Measurements from ENCODE around the gene CIAPIN1.

Gene CIAPIN1

GRCh38 chr16:57388359-57389086 is 58.7 kb downstream of the CIAPIN1 start:
- no peak for DNase-seq
- WGBS (ENCODE audit: extremely low coverage, insufficient coverage, low lambda C conversion rate) = 100% methylated on average over 1 of the region's 7 CpGs
- no peak overlapping the region for H3K27ac ChIP-seq (ENCODE audit: low read depth, low read length)

GRCh38 chr16:57387598-57388354 is 59.4 kb downstream of the CIAPIN1 start:
- Histone ChIP-seq H4K8ac (ENCODE audit: low read depth, low read length) (no peak overlapping the region), H3K79me2 (ENCODE audit: control insufficient read depth, insufficient read depth, low read length) (no peaks in the 10 kb centered on the region), H2AK5ac (ENCODE audit: low read length) (no peak overlapping the region), H3K23ac (ENCODE audit: low read length) (no peak overlapping the region), H3K27ac (ENCODE audit: low read depth, low read length) (no peak overlapping the region), H3K9ac (ENCODE audit: low read length) (no peak overlapping the region), H3K4me2 (ENCODE audit: low read length) (no peak overlapping the region), H4K5ac (ENCODE audit: low read length) (no peak overlapping the region), H2BK120ac (ENCODE audit: low read depth, low read length) (no peak overlapping the region), H3K79me1 (ENCODE audit: low read length) (no peaks in the 10 kb centered on the region), H3K56ac (ENCODE audit: low read length) (no peak overlapping the region), H2BK5ac (ENCODE audit: low read length) (no peak overlapping the region), H3K18ac (ENCODE audit: low read length) (no peak overlapping the region), H3K4me3 (ENCODE audit: low read length) (no peak overlapping the region), H3K4ac (ENCODE audit: low read depth, low read length) (no peak overlapping the region), H3K36me3 (ENCODE audit: control insufficient read depth, insufficient read depth, low read length) (no peaks in the 10 kb centered on the region), H2BK15ac (replicated peaks; ENCODE audit: low read depth) (no peak overlapping the region), H3K27me3 (ENCODE audit: insufficient read depth, low read length, poor library complexity) (no peaks in the 10 kb centered on the region), H3K4me1 (ENCODE audit: control insufficient read depth, low read depth, low read length) (no peaks in the 10 kb centered on the region)
- WGBS (ENCODE audit: extremely low coverage, insufficient coverage, low lambda C conversion rate) = no CpG with 5 or more reads among the region's 3 CpGs
- no peak for DNase-seq

More at GRCh38 chr16:57388359-57389086, 58.7 kb downstream of the CIAPIN1 start:
- Histone ChIP-seq H2BK15ac (replicated peaks; ENCODE audit: low read depth) (no peak overlapping the region), H3K4me3 (ENCODE audit: low read length) (no peak overlapping the region), H3K23ac (ENCODE audit: low read length) (no peak overlapping the region), H3K18ac (ENCODE audit: low read length) (no peak overlapping the region), H4K8ac (ENCODE audit: low read depth, low read length) (no peak overlapping the region), H3K4ac (ENCODE audit: low read depth, low read length) (no peak overlapping the region), H3K56ac (ENCODE audit: low read length) (no peak overlapping the region), H4K5ac (ENCODE audit: low read length) (no peak overlapping the region), H3K9ac (ENCODE audit: low read length) (no peak overlapping the region), H2AK5ac (ENCODE audit: low read length) (no peak overlapping the region), H2BK5ac (ENCODE audit: low read length) (no peak overlapping the region), H3K4me1 (ENCODE audit: control insufficient read depth, low read depth, low read length) (no peaks in the 10 kb centered on the region), H3K36me3 (ENCODE audit: control insufficient read depth, insufficient read depth, low read length) (no peaks in the 10 kb centered on the region), H3K27me3 (ENCODE audit: insufficient read depth, low read length, poor library complexity) (no peaks in the 10 kb centered on the region), H2BK120ac (ENCODE audit: low read depth, low read length) (no peak overlapping the region), H3K79me2 (ENCODE audit: control insufficient read depth, insufficient read depth, low read length) (no peaks in the 10 kb centered on the region), H3K4me2 (ENCODE audit: low read length) (no peak overlapping the region), H3K79me1 (ENCODE audit: low read length) (no peaks in the 10 kb centered on the region)

- H3K27ac ChIP-seq (ENCODE audit: low read depth, low read length) = no peak overlapping the region
- H3K56ac ChIP-seq (ENCODE audit: low read length) = no peak overlapping the region
- no peaks in the 10 kb centered on the region for H3K36me3 ChIP-seq (ENCODE audit: control insufficient read depth, insufficient read depth, low read length)
- H3K79me2 ChIP-seq (ENCODE audit: control insufficient read depth, insufficient read depth, low read length) = no peaks in the 10 kb centered on the region
- H4K5ac ChIP-seq (ENCODE audit: low read length) = no peak overlapping the region
- no peaks in the 10 kb centered on the region for H3K27me3 ChIP-seq (ENCODE audit: insufficient read depth, low read length, poor library complexity)
- no peak overlapping the region for H2AK5ac ChIP-seq (ENCODE audit: low read length)
- no peak overlapping the region for H2BK5ac ChIP-seq (ENCODE audit: low read length)
- H3K18ac ChIP-seq (ENCODE audit: low read length) = no peak overlapping the region
- no CpG with 5 or more reads among the region's 5 CpGs for WGBS (ENCODE audit: extremely low coverage, insufficient coverage, low lambda C conversion rate)
- H2BK15ac ChIP-seq (replicated peaks; ENCODE audit: low read depth) = no peak overlapping the region
- no peak for DNase-seq
- no peak overlapping the region for H3K4me3 ChIP-seq (ENCODE audit: low read length)
- no peak overlapping the region for H3K4ac ChIP-seq (ENCODE audit: low read depth, low read length)
- H3K9ac ChIP-seq (ENCODE audit: low read length) = no peak overlapping the region
- H3K23ac ChIP-seq (ENCODE audit: low read length) = no peak overlapping the region
- no peak overlapping the region for H4K8ac ChIP-seq (ENCODE audit: low read depth, low read length)
- H3K4me1 ChIP-seq (ENCODE audit: control insufficient read depth, low read depth, low read length) = no peaks in the 10 kb centered on the region
- H2BK120ac ChIP-seq (ENCODE audit: low read depth, low read length) = no peak overlapping the region
- H3K79me1 ChIP-seq (ENCODE audit: low read length) = no peaks in the 10 kb centered on the region
- H3K4me2 ChIP-seq (ENCODE audit: low read length) = no peak overlapping the region
Measured at GRCh38 chr16:57386381-57386951, 60.7 kb downstream of the CIAPIN1 start.

- Histone ChIP-seq H3K4me3 (ENCODE audit: low read length) (no peak overlapping the region), H3K79me2 (ENCODE audit: control insufficient read depth, insufficient read depth, low read length) (no peaks in the 10 kb centered on the region), H3K79me1 (ENCODE audit: low read length) (no peaks in the 10 kb centered on the region), H2BK15ac (replicated peaks; ENCODE audit: low read depth) (no peak overlapping the region), H3K23ac (ENCODE audit: low read length) (no peak overlapping the region), H3K27ac (ENCODE audit: low read depth, low read length) (no peak overlapping the region), H3K4me2 (ENCODE audit: low read length) (no peak overlapping the region), H2BK120ac (ENCODE audit: low read depth, low read length) (no peak overlapping the region), H4K8ac (ENCODE audit: low read depth, low read length) (no peak overlapping the region), H2AK5ac (ENCODE audit: low read length) (no peak overlapping the region), H3K9ac (ENCODE audit: low read length) (no peak overlapping the region), H3K56ac (ENCODE audit: low read length) (no peak overlapping the region), H3K4ac (ENCODE audit: low read depth, low read length) (no peak overlapping the region), H2BK5ac (ENCODE audit: low read length) (no peak overlapping the region), H4K5ac (ENCODE audit: low read length) (no peak overlapping the region), H3K4me1 (ENCODE audit: control insufficient read depth, low read depth, low read length) (no peaks in the 10 kb centered on the region), H3K27me3 (ENCODE audit: insufficient read depth, low read length, poor library complexity) (no peaks in the 10 kb centered on the region), H3K36me3 (ENCODE audit: control insufficient read depth, insufficient read depth, low read length) (no peaks in the 10 kb centered on the region), H3K18ac (ENCODE audit: low read length) (no peak overlapping the region)
- DNase-seq = no peak
- no CpG with 5 or more reads among the region's 5 CpGs for WGBS (ENCODE audit: extremely low coverage, insufficient coverage, low lambda C conversion rate)
Measured at GRCh38 chr16:57385083-57385482, 62.1 kb downstream of the CIAPIN1 start.

- Histone ChIP-seq H3K18ac (ENCODE audit: low read length) (no peak overlapping the region), H3K4ac (ENCODE audit: low read depth, low read length) (no peak overlapping the region), H3K4me2 (ENCODE audit: low read length) (no peak overlapping the region), H3K4me3 (ENCODE audit: low read length) (no peak overlapping the region), H3K79me2 (ENCODE audit: control insufficient read depth, insufficient read depth, low read length) (no peaks in the 10 kb centered on the region), H2AK5ac (ENCODE audit: low read length) (no peak overlapping the region), H2BK120ac (ENCODE audit: low read depth, low read length) (no peak overlapping the region), H3K56ac (ENCODE audit: low read length) (no peak overlapping the region), H3K36me3 (ENCODE audit: control insufficient read depth, insufficient read depth, low read length) (no peaks in the 10 kb centered on the region), H4K5ac (ENCODE audit: low read length) (no peak overlapping the region), H2BK5ac (ENCODE audit: low read length) (no peak overlapping the region), H3K9ac (ENCODE audit: low read length) (no peak overlapping the region), H3K23ac (ENCODE audit: low read length) (no peak overlapping the region), H3K4me1 (ENCODE audit: control insufficient read depth, low read depth, low read length) (no peaks in the 10 kb centered on the region), H2BK15ac (replicated peaks; ENCODE audit: low read depth) (no peak overlapping the region), H3K27me3 (ENCODE audit: insufficient read depth, low read length, poor library complexity) (no peaks in the 10 kb centered on the region), H3K79me1 (ENCODE audit: low read length) (no peaks in the 10 kb centered on the region), H4K8ac (ENCODE audit: low read depth, low read length) (no peak overlapping the region), H3K27ac (ENCODE audit: low read depth, low read length) (no peak overlapping the region)
- no CpG with 5 or more reads among the region's 11 CpGs for WGBS (ENCODE audit: extremely low coverage, insufficient coverage, low lambda C conversion rate)
- no peak for DNase-seq
Measured at GRCh38 chr16:57384248-57385070, 62.7 kb downstream of the CIAPIN1 start.
